Myometrial cell (primary cell): ENCODE measurements around the gene F8A2. TPM values are rescaled to one million over a fixed set of nuclear protein-coding genes. Genes with fewer than 3 reads are reported as not detected.

ENCODE experiments used
- total RNA-seq: library from RNA; depleted of rRNA; stranded (reverse); fragments of >200 nt; gene quantifications from 2 replicates; pipeline ENCODE4 v1.2.3, GENCODE V29; 2015

The F8A2 gene
- not detected in 2 replicates for total RNA-seq

DNA sequence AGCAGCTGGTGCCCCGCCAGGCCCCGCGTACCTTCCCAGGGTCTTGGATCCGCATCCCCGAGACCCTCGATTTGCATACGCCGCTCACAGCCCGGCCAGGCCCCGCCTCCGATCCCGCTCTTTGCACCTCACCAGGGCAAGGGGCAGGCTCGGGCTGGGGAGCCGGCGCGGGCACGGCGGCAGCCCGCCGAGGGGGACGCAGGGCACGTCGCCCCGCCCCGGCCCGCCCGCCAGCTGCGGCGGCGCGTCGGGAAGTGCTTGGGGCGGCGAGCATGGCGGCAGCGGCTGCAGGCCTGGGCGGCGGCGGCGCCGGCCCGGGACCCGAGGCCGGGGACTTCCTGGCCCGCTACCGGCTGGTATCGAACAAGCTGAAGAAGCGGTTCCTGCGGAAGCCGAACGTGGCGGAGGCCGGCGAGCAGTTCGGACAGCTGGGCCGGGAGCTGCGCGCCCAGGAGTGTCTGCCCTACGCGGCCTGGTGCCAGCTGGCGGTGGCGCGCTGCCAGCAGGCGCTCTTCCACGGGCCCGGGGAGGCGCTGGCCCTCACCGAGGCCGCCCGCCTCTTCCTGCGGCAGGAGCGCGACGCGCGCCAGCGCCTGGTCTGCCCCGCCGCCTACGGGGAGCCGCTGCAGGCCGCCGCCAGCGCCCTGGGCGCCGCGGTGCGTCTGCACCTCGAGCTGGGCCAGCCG lies at the start of gene F8A2:
Gene F8A2 (plus strand): TSS at position 253 of the 686 bp plus-strand sequence. CDS start 20 bp downstream, at position 273.

DNA sequence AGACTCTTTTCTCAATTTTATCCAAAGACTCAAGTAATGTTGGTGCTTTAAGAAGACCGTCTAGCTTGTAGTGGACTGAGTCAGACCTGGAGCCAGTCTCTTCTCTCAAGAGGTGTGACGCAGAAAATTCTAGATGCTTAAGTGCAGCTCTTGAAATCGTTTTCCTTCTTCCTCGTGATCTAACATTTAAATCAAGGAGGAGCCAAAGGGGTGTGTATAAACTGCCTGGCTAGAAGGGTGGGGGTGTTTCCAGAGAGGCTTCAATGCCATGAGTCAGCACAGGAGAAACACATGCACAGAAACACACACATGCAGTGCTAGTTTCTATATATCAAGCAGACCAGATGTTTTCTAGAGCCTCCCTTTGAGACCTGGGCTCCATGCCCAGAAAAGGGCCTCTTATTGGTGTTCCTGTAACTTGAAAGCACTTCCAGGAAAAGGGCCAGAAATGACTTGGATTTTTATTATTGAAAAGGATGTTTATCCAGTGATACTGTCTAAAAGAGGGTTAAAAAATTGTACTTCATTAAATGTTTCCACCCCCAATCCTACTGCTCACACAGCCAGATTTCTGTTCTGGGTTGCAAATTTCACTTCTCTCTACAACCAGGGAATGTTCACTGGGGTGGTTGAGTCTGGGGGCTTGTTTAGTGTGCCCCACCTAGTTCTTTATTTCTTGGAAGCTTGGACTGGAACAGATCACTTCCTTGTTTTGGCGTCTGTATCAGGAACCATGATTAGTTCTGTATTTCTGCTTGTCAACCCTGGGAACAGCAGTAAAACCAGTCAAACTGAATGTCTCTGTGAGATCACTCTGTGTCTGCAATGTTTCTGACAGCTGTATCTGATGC lies 47.2 kb upstream of the F8A2 start, which contains the start of gene CLIC2:
Gene CLIC2 (minus strand): TSS at position 129 of the 851 bp plus-strand sequence. CDS start 187 bp downstream, outside the sequence.

Other genes starting within 250 kb of the F8A2 start
- 64.0 and 84.7 TPM in 2 replicates for gene VBP1, start 165.6 kb upstream of the F8A2 start, total RNA-seq
- gene RAB39B, start 117.6 kb upstream of the F8A2 start, total RNA-seq, result 0.35 TPM in 1 of 2 replicates, not detected in the other
- gene CLIC2, start 47.5 kb upstream of the F8A2 start, total RNA-seq, result under 0.01 TPM in 1 of 2 replicates, not detected in the other
- gene F8A3, start 76.5 kb downstream of the F8A2 start, total RNA-seq, result 1.2 and 3.5 TPM in 2 replicates
- 0.29 and 0.35 TPM in 2 replicates for gene SPRY3, start 230.5 kb downstream of the F8A2 start, total RNA-seq
- 5.8 and 9.4 TPM in 2 replicates for gene TMLHE, start 230.9 kb downstream of the F8A2 start, total RNA-seq